Measurements from ENCODE around the gene TLK2.

Gene TLK2

DNA sequence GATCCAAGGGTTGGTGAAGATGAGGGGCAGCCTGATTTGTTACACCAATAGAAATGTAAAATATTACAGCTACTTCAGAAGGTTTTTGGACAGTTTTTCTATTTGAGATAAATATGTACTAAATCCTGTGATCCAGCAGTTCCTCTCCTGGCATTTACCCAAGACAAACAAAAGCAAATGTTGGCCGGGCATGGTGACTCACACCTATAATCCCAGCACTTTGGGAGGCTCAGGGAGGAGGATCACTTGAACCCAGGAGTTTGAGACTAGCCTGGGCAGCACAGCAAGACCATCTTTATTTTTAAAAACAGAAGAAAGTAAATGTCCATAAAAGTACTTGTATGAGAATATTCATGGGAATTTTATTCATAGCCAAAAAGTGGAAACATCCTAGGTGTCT is 84.0 kb downstream of the TLK2 start:
- DNase-seq (ENCODE audit: low read depth) = peak; percentile 79

DNA sequence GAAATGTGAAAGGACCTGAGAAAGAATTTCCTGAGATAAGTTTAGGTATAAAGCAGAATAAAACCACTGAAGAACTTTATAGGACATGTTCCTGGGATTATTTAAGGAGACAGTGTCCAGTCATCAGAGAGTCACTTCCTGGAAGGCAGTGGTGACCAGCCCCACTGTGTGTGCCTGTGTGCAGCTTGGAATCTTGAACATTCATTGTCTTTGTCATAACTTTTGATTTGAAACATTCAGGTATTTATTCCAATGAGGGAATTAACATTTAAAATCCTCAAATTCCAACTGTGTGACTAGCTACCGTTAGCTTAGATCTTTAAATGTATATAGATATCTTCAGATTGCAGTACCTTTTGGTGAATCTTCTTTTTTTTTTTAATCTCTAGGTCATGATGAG is 87.2 kb downstream of the TLK2 start:
- peak; percentile 77 for DNase-seq (ENCODE audit: low read depth)

DNA sequence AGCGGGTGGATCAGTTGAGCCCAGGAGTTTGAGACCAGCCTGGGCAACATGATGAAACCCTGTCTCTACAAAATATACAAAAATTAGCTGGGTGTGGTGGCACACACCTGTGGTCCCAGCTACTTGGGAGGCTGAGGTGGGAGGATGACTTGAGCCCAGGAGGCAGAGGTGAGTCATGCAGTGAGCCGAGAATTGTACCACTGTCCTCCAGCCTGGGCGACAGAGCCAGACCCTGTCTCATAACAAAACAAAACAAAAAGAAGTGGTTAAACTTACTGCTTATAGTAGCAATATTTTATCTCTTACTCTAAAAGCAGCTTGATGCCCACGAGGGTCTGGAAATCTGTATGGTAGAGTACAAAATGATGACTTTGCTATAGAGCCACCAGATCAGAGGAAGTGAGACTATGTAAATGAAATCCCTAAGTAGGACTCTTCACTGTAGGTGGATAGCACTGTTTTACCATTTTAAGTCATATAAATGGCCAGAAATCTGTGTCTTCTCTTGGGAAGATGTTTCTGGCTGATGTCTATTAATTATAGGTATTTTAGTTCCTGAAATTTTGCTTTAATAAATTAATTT is 88.5 kb downstream of the TLK2 start:
- DNase-seq (ENCODE audit: low read depth) = no peak

DNA sequence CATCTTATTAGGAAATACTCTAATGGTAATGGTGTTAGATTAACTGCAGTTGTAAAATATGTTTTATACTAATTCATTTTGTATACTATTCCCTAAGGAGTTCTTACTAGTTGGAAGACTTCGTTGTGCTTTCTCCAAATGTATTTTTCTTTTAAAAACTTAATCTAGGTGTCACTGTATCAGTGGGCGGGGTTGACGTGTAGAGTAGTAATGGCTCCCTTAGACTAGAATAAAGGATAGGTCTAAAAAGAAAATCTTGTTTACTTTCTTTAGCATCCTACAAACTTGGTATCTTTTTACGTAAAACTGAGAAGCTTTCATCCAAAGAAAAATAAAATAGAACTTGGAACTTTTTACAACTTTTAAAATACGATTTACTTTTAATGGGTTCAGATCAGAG is 93.9 kb downstream of the TLK2 start:
- DNase-seq (ENCODE audit: low read depth) = no peak

DNA sequence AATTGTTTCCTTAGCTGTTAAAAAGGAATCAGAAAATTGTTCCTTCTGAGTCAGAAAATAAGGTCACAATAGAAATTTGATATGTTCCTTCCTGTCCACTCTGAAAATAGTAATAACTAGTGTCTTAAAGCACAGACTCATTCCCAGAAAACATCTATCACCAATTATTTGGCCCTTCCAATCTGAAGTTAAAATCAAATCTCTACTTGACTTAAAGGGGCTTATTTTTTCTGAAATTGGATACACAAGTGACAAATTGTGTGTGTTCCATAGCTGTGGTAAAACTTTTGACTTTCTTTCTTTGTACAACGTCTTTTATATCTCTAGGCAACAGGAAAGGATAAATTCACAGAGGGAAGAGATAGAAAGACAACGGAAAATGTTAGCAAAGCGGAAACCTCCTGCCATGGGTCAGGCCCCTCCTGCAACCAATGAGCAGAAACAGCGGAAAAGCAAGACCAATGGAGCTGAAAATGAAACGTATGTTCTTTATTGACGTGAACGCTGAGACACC is 94.3 kb downstream of the TLK2 start:
- peak; percentile 71 for DNase-seq (ENCODE audit: low read depth)

DNA sequence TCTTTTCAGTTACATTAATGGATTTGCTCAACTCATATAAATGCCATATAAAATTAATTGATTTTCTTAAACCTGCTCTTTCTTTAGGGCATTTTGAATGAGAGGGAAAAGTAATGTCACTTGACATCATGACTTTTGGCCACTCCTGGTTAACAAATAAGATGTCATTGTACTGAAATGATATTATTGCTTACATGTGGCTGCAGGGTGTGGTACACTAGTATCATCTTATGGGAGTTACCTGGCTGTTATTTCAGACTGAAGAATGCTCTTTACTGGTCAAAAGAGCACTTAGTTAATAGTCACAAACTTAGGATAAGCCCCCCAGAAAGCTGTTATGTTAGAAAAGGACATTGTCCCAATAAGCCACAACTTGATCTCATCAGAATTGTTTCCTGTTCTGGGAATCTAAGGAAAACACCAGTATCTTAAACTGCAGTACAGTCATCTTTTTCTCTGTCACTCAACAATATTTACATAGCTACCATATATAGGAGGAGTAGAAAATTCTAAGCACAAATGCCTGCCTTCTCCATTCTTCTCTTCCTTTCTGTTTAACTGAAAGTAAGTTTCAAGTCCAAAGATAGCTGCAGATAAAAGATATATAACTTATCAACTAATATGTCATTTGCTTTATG is 95.0 kb downstream of the TLK2 start:
- peak; percentile 38 for DNase-seq (ENCODE audit: low read depth)

DNA sequence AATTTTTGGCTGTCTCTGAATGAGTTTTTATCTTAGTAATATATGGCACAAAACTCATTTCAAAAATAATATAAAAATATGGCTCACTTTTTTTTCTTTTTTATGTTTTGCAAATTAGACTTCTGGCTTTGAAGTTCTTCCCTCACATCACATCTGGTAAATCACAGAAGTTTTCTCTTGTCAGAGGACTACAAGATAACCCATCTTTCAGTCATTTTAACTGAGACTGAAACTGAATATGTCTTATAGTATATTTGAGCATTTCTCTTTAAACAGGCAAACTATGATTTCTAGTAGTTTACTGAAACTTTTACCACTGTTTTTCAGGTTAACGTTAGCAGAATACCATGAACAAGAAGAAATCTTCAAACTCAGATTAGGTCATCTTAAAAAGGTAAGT is 97.8 kb downstream of the TLK2 start:
- no peak for DNase-seq (ENCODE audit: low read depth)

DNA sequence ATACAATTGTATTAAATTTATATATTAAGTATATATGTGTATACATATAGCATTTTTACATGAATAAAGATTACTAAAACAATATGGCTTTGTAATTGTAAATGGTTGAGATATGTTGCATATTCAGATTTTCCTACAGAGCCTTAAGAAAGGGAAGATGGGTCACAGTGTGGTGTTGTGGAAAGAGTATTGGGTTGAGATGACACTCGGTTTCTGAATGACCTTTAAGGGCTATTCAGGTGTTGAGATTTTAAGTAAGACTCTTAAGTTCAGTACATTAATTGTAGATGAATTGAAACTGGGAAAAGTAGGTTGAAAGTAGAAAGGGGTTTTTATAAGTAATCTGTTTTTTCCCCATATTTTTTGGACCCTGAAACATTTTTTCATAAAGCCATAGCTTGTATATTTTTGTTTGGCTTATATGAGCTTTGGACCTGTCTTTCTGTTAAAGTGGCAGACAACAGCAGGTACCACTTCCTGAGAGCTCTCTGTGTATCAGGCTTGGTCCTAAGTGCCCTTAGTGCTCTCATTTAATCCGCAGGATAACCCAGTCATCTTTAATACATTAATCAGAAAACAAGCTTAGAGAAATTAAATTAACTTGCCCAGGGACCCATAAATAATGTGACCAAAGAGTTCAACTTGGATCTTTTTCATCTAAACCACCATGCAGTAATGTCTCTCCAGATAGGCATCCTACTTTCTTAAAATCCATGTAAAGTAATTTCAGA is 100.3 kb downstream of the TLK2 start:
- no peak for DNase-seq (ENCODE audit: low read depth)

DNA sequence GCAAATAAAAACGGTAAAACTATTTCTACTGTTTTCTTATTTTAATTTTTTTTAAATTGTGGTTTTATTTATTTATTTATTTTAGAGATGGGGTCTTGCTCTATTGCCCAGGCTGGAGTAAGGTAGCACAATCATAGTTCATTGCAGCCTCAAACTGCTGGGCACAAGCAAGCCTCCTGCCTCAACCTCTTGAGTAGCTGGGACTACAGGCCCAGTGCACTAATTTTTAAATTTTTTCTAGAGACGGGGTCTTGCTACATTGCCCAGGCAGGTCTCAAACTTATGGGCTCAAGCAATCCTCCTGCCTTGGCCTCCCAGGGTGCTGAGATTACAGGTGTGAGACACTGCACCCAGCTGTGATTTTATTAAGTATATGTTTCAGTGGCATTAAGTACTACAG is 102.3 kb downstream of the TLK2 start:
- DNase-seq (ENCODE audit: low read depth) = no peak

DNA sequence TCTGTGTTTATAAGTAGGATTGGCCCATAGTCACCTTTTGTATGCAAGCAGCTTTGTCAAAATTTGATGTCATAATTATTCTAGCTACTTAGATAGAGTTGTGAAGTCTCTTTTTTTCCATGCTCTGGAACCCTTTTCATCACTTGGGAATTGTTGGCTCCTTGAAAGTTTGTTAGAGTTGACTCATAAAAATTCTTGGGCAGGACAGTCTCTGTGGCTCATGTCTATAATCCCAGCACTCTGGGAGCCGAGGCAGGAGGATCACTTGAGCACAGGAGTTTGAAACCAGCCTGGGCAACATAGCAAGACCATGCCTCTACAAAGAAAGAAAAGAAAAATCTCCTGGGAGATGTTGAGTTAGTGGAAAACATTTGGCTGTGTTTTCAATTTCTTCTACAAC is 103.1 kb downstream of the TLK2 start:
- DNase-seq (ENCODE audit: low read depth) = no peak

DNA sequence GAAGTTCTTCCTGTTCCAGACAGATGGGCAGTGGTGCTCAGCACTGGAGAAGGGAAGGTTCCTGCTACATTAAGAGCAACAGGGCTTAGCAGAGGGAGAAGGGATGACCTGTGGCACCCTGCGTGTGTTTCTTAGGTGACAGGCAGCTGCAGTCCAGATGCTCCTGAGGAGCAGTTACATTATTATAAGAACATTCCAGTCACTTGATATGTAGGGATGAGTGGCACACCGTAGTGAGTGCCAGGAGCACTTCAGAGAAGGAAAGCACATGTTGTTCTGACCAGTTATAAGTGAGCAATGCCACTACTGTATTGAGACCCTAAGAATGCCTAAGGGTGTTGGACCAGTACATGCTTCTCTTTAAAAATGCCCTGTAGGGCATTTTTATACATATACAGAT is 108.9 kb downstream of the TLK2 start:
- DNase-seq (ENCODE audit: low read depth) = no peak

DNA sequence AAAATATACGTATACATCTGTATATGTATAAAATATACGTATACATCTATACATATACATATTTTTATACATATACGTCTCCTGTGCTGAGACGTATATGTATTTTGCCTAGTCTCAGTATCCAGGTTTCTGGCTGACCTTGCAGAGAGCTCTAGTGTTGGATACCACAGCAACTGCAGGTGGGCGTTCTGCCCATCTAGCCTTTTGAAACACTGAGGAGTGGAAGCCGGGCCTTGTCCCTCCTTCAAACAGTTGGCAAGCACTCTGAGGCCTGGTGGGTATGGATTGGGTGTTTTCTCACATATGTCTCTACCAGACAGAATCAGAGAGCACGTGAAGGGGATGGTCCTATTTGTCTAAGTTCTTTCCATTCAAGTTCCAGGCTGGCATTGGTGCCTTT is 109.5 kb downstream of the TLK2 start:
- DNase-seq (ENCODE audit: low read depth) = no peak

DNA sequence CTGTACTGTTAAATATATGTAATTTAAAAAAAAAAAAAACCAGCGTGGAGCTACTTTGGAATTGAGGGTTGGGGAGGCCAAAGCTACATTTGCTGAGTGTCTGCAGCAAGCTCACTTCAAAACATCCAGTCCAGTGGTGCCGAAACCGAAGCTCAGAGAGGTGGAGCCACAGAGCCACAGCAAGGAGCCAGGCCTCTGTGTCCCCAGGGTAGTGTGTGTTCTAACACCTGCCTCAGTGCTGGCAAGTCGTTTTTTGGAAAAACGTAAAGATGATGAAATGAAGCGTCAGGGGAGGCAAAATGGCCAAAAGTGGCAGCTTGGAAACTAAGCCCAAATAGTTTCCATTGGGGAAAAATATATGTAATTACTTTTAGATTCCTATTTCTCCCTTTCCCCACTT is 112.7 kb downstream of the TLK2 start:
- DNase-seq (ENCODE audit: low read depth) = no peak

DNA sequence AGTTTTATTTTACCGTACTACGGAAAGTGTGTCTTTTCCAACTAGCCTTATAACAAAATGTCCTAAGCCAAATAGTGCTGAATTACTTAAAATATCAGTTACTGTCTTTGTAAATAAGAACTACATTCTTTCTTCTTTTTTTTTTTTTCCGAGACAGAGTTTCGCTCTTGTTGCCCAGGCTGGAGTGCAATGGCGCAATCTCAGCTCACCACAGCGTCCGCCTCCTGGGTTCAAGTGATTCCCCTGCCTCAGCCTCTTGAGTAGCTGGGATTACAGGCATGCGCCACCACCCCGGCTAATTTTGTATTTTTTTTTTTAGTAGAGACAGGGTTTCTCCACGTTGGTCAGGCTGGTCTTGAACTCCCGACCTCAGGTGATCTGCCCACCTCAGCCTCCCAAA is 113.2 kb downstream of the TLK2 start:
- DNase-seq (ENCODE audit: low read depth) = peak; percentile 57

DNA sequence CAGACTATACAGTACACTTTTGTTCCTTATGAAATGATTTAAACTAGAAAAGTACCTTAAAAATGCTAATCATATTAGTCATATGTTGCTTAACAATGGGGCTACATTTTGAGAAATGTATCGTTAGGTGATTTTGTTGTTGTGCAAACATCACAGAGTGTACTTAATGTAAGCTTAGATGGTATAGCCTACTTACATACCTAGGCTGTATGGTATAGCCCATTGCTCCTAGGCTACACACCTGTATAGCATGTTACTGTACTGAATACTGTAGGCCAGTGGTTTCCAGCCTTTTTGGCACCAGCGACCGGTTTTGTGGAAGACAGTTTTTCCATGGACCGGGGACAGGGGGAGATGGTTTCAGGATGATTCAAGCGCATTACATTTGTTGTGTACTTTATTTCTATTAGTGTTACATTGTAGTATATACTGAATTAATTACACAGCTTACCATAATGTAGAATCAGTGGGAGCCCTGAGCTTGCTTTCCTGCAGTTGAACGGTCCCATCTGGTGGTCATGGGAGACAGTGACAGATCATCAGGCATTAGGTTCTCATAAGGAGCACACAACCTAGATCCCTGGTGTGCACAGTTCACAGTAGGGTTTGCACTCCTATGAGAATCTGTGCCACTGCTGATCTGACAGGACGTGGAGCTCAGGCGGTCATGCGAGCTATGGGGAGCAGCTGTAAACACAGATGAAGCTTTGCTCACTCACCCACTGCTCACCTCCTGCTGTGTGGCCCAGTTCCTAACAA is 113.9 kb downstream of the TLK2 start:
- DNase-seq (ENCODE audit: low read depth) = peak; percentile 66

DNA sequence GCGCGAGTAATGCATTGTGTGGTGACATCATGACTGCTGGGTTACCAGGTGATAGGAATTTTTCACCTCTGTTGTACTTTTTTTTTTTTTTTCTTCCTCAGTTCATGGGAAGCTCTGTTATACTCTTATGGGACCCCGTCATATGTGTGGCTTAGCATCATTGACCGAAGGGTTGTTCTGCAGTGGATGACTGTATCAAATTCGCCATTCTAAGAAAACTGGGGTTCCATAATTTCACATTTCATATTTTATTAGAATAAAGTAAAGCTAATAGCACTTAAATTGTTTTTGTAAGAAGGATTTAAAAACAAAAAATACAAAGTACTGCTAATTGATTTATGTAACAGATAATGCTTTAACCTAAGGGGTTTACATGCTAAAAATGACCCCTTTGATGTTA is 116.9 kb downstream of the TLK2 start:
- DNase-seq (ENCODE audit: low read depth) = no peak

DNA sequence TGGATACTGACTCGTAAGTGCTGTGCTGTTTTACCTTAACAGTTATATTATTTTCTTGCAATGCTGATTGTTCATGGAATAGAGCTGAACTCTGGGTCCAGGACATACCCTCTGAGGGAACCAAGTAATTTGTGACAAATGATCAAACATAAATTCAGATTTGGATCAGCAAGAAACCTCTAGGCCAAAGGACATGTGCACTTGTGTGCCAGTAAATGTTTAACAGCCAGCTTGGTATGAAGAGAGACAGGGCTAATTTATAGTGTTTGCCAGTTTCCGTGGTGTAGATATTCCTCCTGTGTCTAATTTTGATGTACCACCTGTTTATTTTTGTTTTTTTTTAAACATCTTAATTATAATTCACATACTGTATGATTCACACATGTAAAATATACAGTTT is 118.0 kb downstream of the TLK2 start:
- no peak for DNase-seq (ENCODE audit: low read depth)

DNA sequence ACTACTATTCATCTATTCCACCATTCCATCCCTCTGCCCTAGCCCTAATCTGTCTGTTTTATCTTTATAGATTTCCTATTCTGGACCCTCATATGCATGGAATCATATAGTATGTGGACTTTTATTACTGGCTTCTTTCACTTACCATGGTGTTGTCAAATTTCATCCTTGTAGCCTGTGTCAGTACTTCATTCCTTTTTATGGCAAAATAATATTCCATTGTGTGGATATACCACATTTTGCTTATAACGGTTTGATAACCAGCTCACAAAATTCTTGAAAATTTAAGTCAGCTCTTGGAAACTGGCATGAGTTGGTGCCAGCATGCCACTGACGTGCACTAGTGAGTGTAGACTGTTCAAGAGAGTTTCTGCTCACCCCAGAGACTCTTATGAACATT is 118.5 kb downstream of the TLK2 start:
- DNase-seq (ENCODE audit: low read depth) = no peak

DNA sequence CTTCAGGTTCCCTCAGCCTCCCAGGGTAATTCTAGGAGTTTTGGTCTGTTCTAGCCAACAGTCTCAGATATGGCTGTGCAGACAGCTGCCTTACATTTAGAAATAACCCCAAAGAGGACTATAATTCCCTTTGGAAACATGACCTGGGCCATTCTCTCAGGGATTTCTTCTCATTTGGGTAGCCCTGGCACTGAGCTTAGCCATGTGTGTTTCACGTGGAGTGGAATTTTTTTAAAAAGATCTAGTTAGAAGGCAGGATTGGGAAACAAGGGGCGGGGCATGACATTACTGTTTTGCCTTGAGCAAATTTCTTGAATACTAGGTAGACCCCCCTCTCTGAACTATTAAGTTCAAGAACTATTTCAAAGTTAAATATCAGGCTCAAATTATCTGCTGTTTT is 119.3 kb downstream of the TLK2 start:
- DNase-seq (ENCODE audit: low read depth) = peak; percentile 82

DNA sequence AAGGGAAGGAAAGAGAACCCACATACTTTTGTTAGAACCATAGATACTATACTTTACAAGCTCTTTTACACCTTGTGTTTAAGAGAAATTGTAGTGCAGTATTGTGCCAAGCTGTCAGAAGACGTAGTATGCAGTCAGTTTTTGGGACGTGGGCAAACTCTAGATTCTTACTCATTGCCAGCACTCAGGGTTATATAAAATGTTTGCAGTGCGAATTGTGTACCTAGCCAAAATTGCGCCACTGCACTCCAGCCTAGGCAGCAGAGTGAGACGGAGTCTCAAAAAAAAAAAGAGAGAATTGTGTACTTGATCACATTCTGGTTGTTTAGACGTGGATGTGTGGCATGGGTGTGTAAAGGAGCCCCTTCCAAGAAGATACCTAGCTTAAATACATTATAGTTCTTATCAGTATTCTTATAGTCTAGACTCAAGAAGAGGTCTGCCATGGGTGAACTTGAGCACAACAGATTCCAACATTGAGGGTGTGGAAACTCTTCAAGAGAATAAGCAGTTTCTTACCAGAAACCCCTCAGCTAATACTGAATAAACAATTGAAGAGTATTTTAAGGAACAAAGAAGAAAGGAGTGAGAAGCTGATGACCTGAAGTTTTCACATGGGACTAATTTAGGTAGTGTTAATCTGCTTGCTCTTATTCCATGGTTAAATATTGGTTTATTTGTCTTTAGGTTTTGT is 121.5 kb downstream of the TLK2 start:
- DNase-seq (ENCODE audit: low read depth) = no peak

DNA sequence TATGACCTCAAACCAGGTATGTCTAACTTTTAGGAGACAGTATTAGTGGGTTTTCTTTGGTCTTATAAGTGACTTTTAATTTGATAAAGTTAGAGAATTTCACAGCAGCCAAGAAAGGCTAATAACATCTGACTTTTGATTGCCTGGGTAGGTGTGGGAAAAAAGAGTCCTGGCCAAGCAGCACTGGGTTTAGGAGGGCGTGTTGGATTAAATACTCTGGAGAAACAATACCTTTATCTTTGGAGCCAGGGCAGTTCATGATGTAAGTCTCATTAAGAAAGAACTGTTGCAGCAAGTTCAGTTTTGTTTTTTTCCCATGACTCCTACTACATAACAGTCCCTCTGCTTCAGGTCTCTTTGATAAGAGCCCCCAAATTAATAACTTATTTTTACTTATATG is 122.2 kb downstream of the TLK2 start:
- DNase-seq (ENCODE audit: low read depth) = no peak

DNA sequence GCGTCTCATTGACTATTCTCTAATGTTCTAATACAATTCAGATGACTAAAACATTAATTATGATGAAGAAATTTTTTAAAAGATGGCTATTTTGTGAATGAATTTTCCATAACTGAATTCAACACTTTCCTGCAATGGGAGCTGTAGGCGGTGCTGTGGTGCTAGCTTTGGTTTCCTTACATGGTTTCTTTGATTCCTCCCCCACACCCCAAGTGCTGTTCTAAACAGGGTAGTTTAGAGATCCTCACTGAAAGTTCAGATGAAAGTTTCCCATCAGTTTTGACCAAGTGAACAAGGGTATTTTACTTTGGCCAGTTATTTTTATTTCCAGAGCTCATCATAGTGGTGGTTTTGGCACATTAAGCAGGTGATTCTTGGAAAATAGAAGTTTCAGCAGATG is 122.8 kb downstream of the TLK2 start:
- DNase-seq (ENCODE audit: low read depth) = no peak

All from iris pigment epithelial cell (primary cell).